GM12878 (cell line): ENCODE results near the gene KIF21B. TPM values are rescaled to one million over a fixed set of nuclear protein-coding genes. Genes with fewer than 3 reads are reported as not detected.

ENCODE experiments used
- ATAC-seq: fragments of 200-7000 bp; cut with Tn5 transposase; 3 replicates; pipeline ENCODE4 v1.9.1; 2020; ENCODE audit warnings: mild to moderate bottlenecking, moderate library complexity
- BruUV-seq: library from RNA; stranded (reverse); fragments of 400-500 nt; replicated peaks from 2 replicates; lab custom pipeline; 2021; lab: Mats Ljungman, UMichigan
- CTCF ChIA-PET: fragments of 300-600 bp; sonication (Branson Sonifier 250); formaldehyde crosslinking; extraction: SDS; loops from one replicate; lab custom pipeline; 2021; ENCODE audit warnings: inconsistent platforms; lab: Yijun Ruan, JAX
- POLR2A ChIA-PET: fragments of 350-600 bp; formaldehyde crosslinking; extraction: SDS; loops from one replicate; lab custom pipeline; 2021; ENCODE audit warnings: inconsistent platforms; lab: Charles Lee
- RAD21 ChIA-PET: fragments of 300-600 bp; sonication (Branson Sonifier 250); formaldehyde crosslinking; loops from one replicate; lab custom pipeline; 2023; ENCODE audit warnings: antibody characterized with exemption; ENCODE audit not compliant: unreplicated experiment; lab: Charles Lee
- SMC1A ChIA-PET: fragments of 300-600 bp; sonication (Branson Sonifier 250); formaldehyde crosslinking; loops from one replicate; lab custom pipeline; 2023; ENCODE audit not compliant: unreplicated experiment, uncharacterized antibody; lab: Charles Lee
- DNase-seq: peaks from one replicate; pipeline ENCODE4 v3.0.0-alpha.2; 2011; ENCODE audit warnings: low read depth, low spot score
- FAIRE-seq: peaks from 3 replicates; lab custom pipeline; 2011; peaks lifted over from hg19 to GRCh38; lab: Jason Lieb, UNC
- H2AFZ ChIP-seq: 2 replicates; pipeline ENCODE4 v1.6.0; 2011; ENCODE audit warnings: low read depth, low read length, control low read depth; ENCODE audit not compliant: control insufficient read depth
- H3K27ac ChIP-seq: 2 replicates; pipeline ENCODE4 v1.5.1; 2011; ENCODE audit warnings: control low read depth; ENCODE audit not compliant: control insufficient read depth, insufficient read depth
- H3K27me3 ChIP-seq, 2 experiments: replicated peaks in 1 of 2; 2 replicates each; pipeline versions ENCODE4 v1.6.0 to v1.6.1; 2011; ENCODE audit warnings: low read length in 1 of 2; ENCODE audit not compliant: control insufficient read depth in 2 of 2, insufficient read depth in 2 of 2
- H3K36me3 ChIP-seq, 2 experiments: 2 replicates each; pipeline ENCODE4 v1.5.1; 2011; ENCODE audit warnings: low read length in 1 of 2; ENCODE audit not compliant: control insufficient read depth in 2 of 2, insufficient read depth in 2 of 2
- H3K4me1 ChIP-seq: 2 replicates; pipeline ENCODE4 v1.6.1; 2011; ENCODE audit warnings: mild to moderate bottlenecking, low read length, moderate library complexity, mixed read lengths; ENCODE audit not compliant: control insufficient read depth, insufficient read depth
- H3K4me2 ChIP-seq: 2 replicates; pipeline ENCODE4 v1.6.0; 2011; ENCODE audit warnings: control low read depth; ENCODE audit not compliant: control insufficient read depth, insufficient read depth
- H3K4me3 ChIP-seq: fragments of 200-600 bp; sonication (generic); 2 replicates; pipeline ENCODE4 v1.5.1; 2016
- H3K79me2 ChIP-seq: 2 replicates; pipeline ENCODE4 v1.6.0; 2011; ENCODE audit warnings: low read length; ENCODE audit not compliant: control insufficient read depth, insufficient read depth
- H3K9ac ChIP-seq: 2 replicates; pipeline ENCODE4 v1.8.0; 2011; ENCODE audit warnings: low read length, control low read depth, mixed read lengths; ENCODE audit not compliant: control insufficient read depth, insufficient read depth
- H3K9me3 ChIP-seq: replicated peaks from 3 replicates; pipeline ENCODE4 v1.5.1; 2011; ENCODE audit warnings: mild to moderate bottlenecking, low read length; ENCODE audit not compliant: control insufficient read depth, insufficient read depth
- H4K20me1 ChIP-seq: 2 replicates; pipeline ENCODE4 v1.6.0; 2011; ENCODE audit not compliant: control insufficient read depth, insufficient read depth
- MTA3 ChIP-seq: IDR thresholded peaks from 2 replicates; pipeline ENCODE4 v1.6.1; 2012; ENCODE audit warnings: low read length, inconsistent platforms, borderline replicate concordance
- TBL1XR1 ChIP-seq: IDR thresholded peaks from 2 replicates; pipeline ENCODE4 v1.6.1; 2012; ENCODE audit warnings: low read depth, low read length, improper control_type of control experiment
- ZNF687 ChIP-seq: fragments of 450-650 bp; IDR thresholded peaks from 2 replicates; pipeline ENCODE4 v1.6.1; 2017; ENCODE audit warnings: mild to moderate bottlenecking, moderate library complexity
- WGBS: methylation state at CpG from one replicate; pipeline ENCODE4 v1.1.6; 2016; ENCODE audit warnings: low lambda C conversion rate; ENCODE audit not compliant: insufficient replicate concordance, insufficient coverage; ENCODE audit errors: missing lambda C conversion rate; 5-methylcytosine and 5-hydroxymethylcytosine counted together
- in situ Hi-C: fragments of 300-500 bp; cut with MboI; formaldehyde crosslinking; loops from 9 replicates; pipeline ENCODE4 v1.14.3; 2018; ENCODE audit warnings: mixed read lengths
- intact Hi-C: fragments of 100-400 bp; cut with micrococcal nuclease; formaldehyde crosslinking; loops from one replicate; pipeline ENCODE4 v1.14.2; 2022; ENCODE audit not compliant: unreplicated experiment
- polyA plus RNA-seq, 11 experiments: library from polyadenylated mRNA; depleted of rRNA in 4 of 11; unstranded in 6 of 11; stranded (reverse) in 5 of 11; fragments of >200 nt; fragmentation: Nextera tagmentation in 4 of 11; fragmentation: Illumina TruSeq in 1 of 11; extraction: Ambion mirVana in 4 of 11; extraction: Trizol in 1 of 11; gene quantifications; 1 replicate in 1 of 11; 2 replicates in 10 of 11; pipeline versions ENCODE4 v1.2.1 to v1.2.3, GENCODE V29; 2011 to 2016; ENCODE audit warnings: inconsistent platforms in 2 of 11, missing spikeins in 2 of 11, low read depth in 1 of 11
- total RNA-seq, 4 experiments: library from RNA; depleted of rRNA in 3 of 4; stranded (reverse); fragments of >200 nt in 3 of 4; fragmentation: Illumina TruSeq in 1 of 4; extraction: Trizol in 1 of 4; gene quantifications; 2 replicates each; pipeline versions ENCODE4 v1.2.1 to v1.2.3, GENCODE V29; 2013 to 2021

KIF21B gene
- total and polyA plus RNA-seq, 10 of the 15 experiments (the other 5 are each of a cell fraction or from before 2014, with no cell fraction given): 2.3 to 47.7 (median 12.6) TPM

DNA sequence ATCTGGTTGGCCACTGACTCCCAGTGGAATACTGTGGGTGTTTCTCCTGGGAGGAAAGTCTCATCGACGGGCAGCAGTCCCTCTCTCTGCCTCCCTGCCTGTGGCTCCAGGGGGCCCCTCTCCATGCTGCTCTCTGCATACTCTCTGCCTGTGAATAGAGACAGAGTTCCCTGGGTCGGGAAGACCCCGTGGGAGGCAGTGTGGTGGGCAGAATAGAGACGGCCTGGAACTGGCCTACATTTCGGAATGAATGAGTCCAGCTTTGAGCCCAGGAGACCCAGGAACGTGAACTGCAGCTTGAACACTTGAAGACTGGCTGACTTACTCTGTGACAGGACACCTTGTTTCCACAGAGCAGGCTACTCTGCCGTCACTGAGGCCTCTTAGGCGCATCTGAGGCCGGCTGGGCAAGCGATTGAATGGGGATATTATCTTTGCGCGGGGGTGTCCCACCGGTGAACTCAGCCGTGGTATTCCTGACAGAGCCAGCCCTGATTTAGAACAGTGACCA lies 64.0 kb downstream of the KIF21B start:
- no peak overlapping the region for H3K4me3 ChIP-seq
- no peaks in the 10 kb centered on the region for H3K4me1 ChIP-seq
- H3K79me2 ChIP-seq: no peaks in the 10 kb centered on the region
- ATAC-seq (no peak), FAIRE-seq (no peak), DNase-seq (no peak)
- no peaks in the 10 kb centered on the region for H4K20me1 ChIP-seq
- CTCF ChIA-PET: no interaction called here
- BruUV-seq: no TSS peak
- SMC1A ChIA-PET: no interaction called here
- H3K36me3 ChIP-seq: no peaks in the 10 kb centered on the region
- RAD21 ChIA-PET: no interaction called here
- TF ChIP-seq ZNF687 (no peak), MTA3 (no peak), TBL1XR1 (no peak)
- WGBS: 71% methylated on average over 15 of the region's 15 CpGs
- no peak overlapping the region for H3K4me2 ChIP-seq
- POLR2A ChIA-PET: no interaction called here
- H3K9me3 ChIP-seq: no peaks in the 10 kb centered on the region
- H3K9ac ChIP-seq: no peak overlapping the region
- no peaks in the 10 kb centered on the region for H3K27me3 ChIP-seq
- in situ Hi-C loops: no loop called here
- H2AFZ ChIP-seq: no peak overlapping the region
- intact Hi-C loops: no loop called here
- H3K27ac ChIP-seq: no peak overlapping the region
